Brain microvascular endothelial cell (primary cell): ENCODE measurements around the gene INPP1.
"Not testable (repeated sequence)": the region's sequence is repeated elsewhere in the genome, so short reads cannot be mapped to it uniquely, and the experiment has no call there.

ENCODE experiments used
- DNase-seq: peaks from one replicate; pipeline ENCODE4 v3.0.0-alpha.2; 2020
- H3K27ac ChIP-seq: fragments of 250-450 bp; sonication (Bioruptor Pico); 2 replicates; pipeline ENCODE4 v1.5.1; 2020; ENCODE audit warnings: mild to moderate bottlenecking, moderate library complexity
- H3K27me3 ChIP-seq: fragments of 250-450 bp; sonication (Bioruptor Pico); replicated peaks from 2 replicates; pipeline ENCODE4 v1.5.1; 2020; ENCODE audit warnings: mild to moderate bottlenecking
- H3K36me3 ChIP-seq: fragments of 250-450 bp; sonication (Bioruptor Pico); replicated peaks from 2 replicates; pipeline ENCODE4 v1.5.1; 2020; ENCODE audit warnings: mild to moderate bottlenecking
- H3K4me3 ChIP-seq: 2 replicates; pipeline ENCODE4 v1.5.1; 2011; ENCODE audit warnings: low read depth, mild to moderate bottlenecking, control low read depth, low read length, moderate library complexity
- CTCF ChIP-seq: IDR thresholded peaks from 2 replicates; pipeline ENCODE4 v1.5.1; 2011; ENCODE audit warnings: low read depth, mild to moderate bottlenecking, moderate library complexity, low read length, control low read depth, inconsistent platforms; ENCODE audit errors: missing control alignments
- in situ Hi-C: cut with HindIII; loops from 2 replicates; pipeline ENCODE4 v1.10.0; 2017; ENCODE audit warnings: low sequenced_read_pairs, low pct_ligation_motif_present

Gene INPP1

GRCh38 chr2:190308031-190308430 lies 35.4 kb upstream of the INPP1 start:
- in situ Hi-C loops = no loop called here
- no peak for TF ChIP-seq CTCF
- DNase-seq = no peak
- Histone ChIP-seq H3K36me3 (peaks cover 5% of the 10 kb centered on the region), H3K27me3 (no peaks in the 10 kb centered on the region), H3K27ac (no peak overlapping the region), H3K4me3 (no peak overlapping the region)

GRCh38 chr2:190311893-190312634 lies 31.3 kb upstream of the INPP1 start:
- H3K27me3 ChIP-seq = no peaks in the 10 kb centered on the region
- no peak for TF ChIP-seq CTCF
- peaks cover 5% of the 10 kb centered on the region for H3K36me3 ChIP-seq
- no peak for DNase-seq
- in situ Hi-C loops = no loop called here
- H3K4me3 ChIP-seq = no peak overlapping the region
- no peak overlapping the region for H3K27ac ChIP-seq

- H3K36me3 ChIP-seq, DNase-seq, H3K27ac ChIP-seq, in situ Hi-C loops, H3K4me3 ChIP-seq, H3K27me3 ChIP-seq: not testable (repeated sequence)
Measured at GRCh38 chr2:190312635-190313025, 30.8 kb upstream of the INPP1 start.

- no peak for DNase-seq
- in situ Hi-C loops = no loop called here
- peaks cover 2% of the 10 kb centered on the region for H3K36me3 ChIP-seq
- no peak overlapping the region for H3K27ac ChIP-seq
- TF ChIP-seq CTCF = no peak
- H3K4me3 ChIP-seq = no peak overlapping the region
- H3K27me3 ChIP-seq = no peaks in the 10 kb centered on the region
Measured at GRCh38 chr2:190313880-190314279, 29.5 kb upstream of the INPP1 start.

GRCh38 chr2:190315273-190315672 lies 28.1 kb upstream of the INPP1 start:
- DNase-seq = no peak
- no peak overlapping the region for H3K27ac ChIP-seq
- in situ Hi-C loops = no loop called here
- no peak overlapping the region for H3K4me3 ChIP-seq
- no peak for TF ChIP-seq CTCF
- H3K36me3 ChIP-seq = peaks cover 2% of the 10 kb centered on the region
- H3K27me3 ChIP-seq = no peaks in the 10 kb centered on the region

- DNase-seq = no peak
- H3K27me3 ChIP-seq = no peaks in the 10 kb centered on the region
- H3K4me3 ChIP-seq = peak overlapping the region; percentile 68
- TF ChIP-seq CTCF = no peak
- in situ Hi-C loops = no loop called here
- no peaks in the 10 kb centered on the region for H3K36me3 ChIP-seq
- H3K27ac ChIP-seq = no peak overlapping the region
Measured at GRCh38 chr2:190318514-190318913, 24.9 kb upstream of the INPP1 start.
